ENCODE results near the gene WDR55.
"Not testable (repeated sequence)": the region's sequence is repeated elsewhere in the genome, so short reads cannot be mapped to it uniquely, and the experiment has no call there.

GRCh38 chr5:140721395-140721794 is 56.7 kb downstream of the WDR55 start:
- TF ChIP-seq CTCF (IDR thresholded peaks at IDR 0.05); POLR2A (IDR thresholded peaks at IDR 0.05; ENCODE audit: low read depth); EP300 (IDR thresholded peaks at IDR 0.05); POLR2AphosphoS5 (IDR thresholded peaks at IDR 0.05): not testable (repeated sequence)
